Glutamatergic neuron (in vitro differentiated cells): ENCODE data around the gene PXDN. TPM values are rescaled to one million over a fixed set of nuclear protein-coding genes. Genes with fewer than 3 reads are reported as not detected.

ENCODE experiments used
- DNase-seq: peaks from one replicate; pipeline ENCODE4 v3.0.0; 2022
- H3K27ac Mint-ChIP-seq: one replicate; pipeline ENCODE4 v1.8.0; 2020; ENCODE audit warnings: mild to moderate bottlenecking, mixed read lengths, inconsistent platforms; ENCODE audit not compliant: unreplicated experiment
- H3K27me3 Mint-ChIP-seq: one replicate; pipeline ENCODE4 v1.8.0; 2020; ENCODE audit warnings: mild to moderate bottlenecking, moderate library complexity, mixed read lengths, inconsistent platforms; ENCODE audit not compliant: unreplicated experiment
- H3K36me3 Mint-ChIP-seq: one replicate; pipeline ENCODE4 v1.8.0; 2020; ENCODE audit warnings: mild to moderate bottlenecking, mixed read lengths, inconsistent platforms; ENCODE audit not compliant: unreplicated experiment
- H3K4me1 Mint-ChIP-seq: one replicate; pipeline ENCODE4 v1.8.0; 2020; ENCODE audit warnings: mild to moderate bottlenecking, low read depth, mixed read lengths, inconsistent platforms; ENCODE audit not compliant: unreplicated experiment
- H3K4me3 Mint-ChIP-seq: one replicate; pipeline ENCODE4 v1.8.0; 2020; ENCODE audit warnings: mild to moderate bottlenecking, mixed read lengths, inconsistent platforms; ENCODE audit not compliant: unreplicated experiment
- H3K9me3 Mint-ChIP-seq: one replicate; pipeline ENCODE4 v1.8.0; 2020; ENCODE audit warnings: mild to moderate bottlenecking, moderate library complexity, mixed read lengths, inconsistent platforms; ENCODE audit not compliant: unreplicated experiment
- total RNA-seq: library from RNA; stranded (reverse); fragmentation: NEBNext Ultra II Directional; extraction: Animal tissue kit (Norgen Biotek cat#: 25700); gene quantifications from one replicate; pipeline ENCODE4 v1.2.1, GENCODE V29; 2021; ENCODE audit not compliant: unreplicated experiment
- TF ChIP-seq, protein P1 (sequence below): fragments of 200-600 bp; sonication (generic); IDR thresholded peaks from one replicate; pipeline ENCODE4 v1.5.0; 2021; ENCODE audit not compliant: partially characterized antibody, unreplicated experiment

The PXDN gene
- total RNA-seq, 1 donor from 2014 or later = 226 TPM

DNA sequence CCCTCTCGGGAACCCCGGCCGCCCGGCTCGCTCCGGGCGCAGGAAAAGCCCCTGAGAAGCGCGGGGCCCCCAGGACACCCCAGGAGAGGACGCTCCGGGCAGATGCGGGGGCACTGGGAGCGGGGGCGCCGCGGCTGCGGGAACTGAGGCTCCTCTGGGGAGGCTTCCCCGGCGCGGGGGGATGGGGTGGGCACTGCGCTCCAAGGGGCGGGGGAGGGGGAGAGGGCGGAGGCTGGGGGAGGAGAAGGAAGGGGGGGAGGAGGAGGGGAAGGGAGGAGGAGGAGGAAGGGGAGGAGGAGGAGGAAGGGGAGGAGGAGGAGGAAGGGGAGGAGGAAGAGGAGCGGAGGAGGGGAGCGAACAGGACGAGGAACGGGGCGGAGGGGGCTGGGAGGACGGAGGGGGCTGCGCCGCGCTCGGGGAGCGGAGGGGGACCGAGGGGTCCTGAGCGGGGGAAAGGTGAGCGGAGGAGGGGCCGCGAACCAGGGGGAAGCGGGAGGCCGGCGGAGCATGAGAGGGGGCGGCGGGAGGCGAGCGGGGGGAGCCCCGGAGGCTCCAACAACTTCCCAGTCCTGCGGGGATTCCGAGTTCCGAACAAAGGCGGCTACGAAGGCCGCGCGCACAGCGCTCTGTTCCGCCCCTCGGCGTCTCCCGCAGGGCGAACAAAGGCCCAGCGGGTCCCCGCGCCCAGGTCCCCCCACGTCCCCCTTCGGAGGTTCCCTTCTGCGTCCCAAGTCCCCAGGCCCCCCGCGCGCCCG lies 742 bp downstream of the PXDN start:
- Mint-ChIP-seq H3K27ac (peak overlapping the region; percentile 96), H3K4me1 (peaks cover 41% of the 10 kb centered on the region), H3K27me3 (peaks cover 28% of the 10 kb centered on the region), H3K36me3 (peaks cover 6% of the 10 kb centered on the region), H3K9me3 (peaks cover 27% of the 10 kb centered on the region), H3K4me3 (peak overlapping the region; percentile 55)
- TF ChIP-seq, protein P1, sequence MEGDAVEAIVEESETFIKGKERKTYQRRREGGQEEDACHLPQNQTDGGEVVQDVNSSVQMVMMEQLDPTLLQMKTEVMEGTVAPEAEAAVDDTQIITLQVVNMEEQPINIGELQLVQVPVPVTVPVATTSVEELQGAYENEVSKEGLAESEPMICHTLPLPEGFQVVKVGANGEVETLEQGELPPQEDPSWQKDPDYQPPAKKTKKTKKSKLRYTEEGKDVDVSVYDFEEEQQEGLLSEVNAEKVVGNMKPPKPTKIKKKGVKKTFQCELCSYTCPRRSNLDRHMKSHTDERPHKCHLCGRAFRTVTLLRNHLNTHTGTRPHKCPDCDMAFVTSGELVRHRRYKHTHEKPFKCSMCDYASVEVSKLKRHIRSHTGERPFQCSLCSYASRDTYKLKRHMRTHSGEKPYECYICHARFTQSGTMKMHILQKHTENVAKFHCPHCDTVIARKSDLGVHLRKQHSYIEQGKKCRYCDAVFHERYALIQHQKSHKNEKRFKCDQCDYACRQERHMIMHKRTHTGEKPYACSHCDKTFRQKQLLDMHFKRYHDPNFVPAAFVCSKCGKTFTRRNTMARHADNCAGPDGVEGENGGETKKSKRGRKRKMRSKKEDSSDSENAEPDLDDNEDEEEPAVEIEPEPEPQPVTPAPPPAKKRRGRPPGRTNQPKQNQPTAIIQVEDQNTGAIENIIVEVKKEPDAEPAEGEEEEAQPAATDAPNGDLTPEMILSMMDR = no peak
- DNase-seq = peak; percentile 76

GRCh38 chr2:1742681-1743395 lies 1.5 kb downstream of the PXDN start:
- H3K27ac Mint-ChIP-seq = peak overlapping the region; percentile 97
- peaks cover 6% of the 10 kb centered on the region for H3K36me3 Mint-ChIP-seq
- H3K9me3 Mint-ChIP-seq = peaks cover 25% of the 10 kb centered on the region
- TF ChIP-seq, protein P1 = no peak
- DNase-seq = peak; percentile 74
- H3K27me3 Mint-ChIP-seq = peaks cover 28% of the 10 kb centered on the region
- peaks cover 41% of the 10 kb centered on the region for H3K4me1 Mint-ChIP-seq
- H3K4me3 Mint-ChIP-seq = peak overlapping the region; percentile 97

- Mint-ChIP-seq H3K36me3 (peaks cover 6% of the 10 kb centered on the region), H3K9me3 (peaks cover 25% of the 10 kb centered on the region), H3K27me3 (peaks cover 28% of the 10 kb centered on the region), H3K27ac (peak overlapping the region; percentile 97), H3K4me1 (peaks cover 41% of the 10 kb centered on the region), H3K4me3 (peak overlapping the region; percentile 97)
- no peak for DNase-seq
- TF ChIP-seq, protein P1 = no peak
Measured at GRCh38 chr2:1742301-1742680, 2.0 kb downstream of the PXDN start.

GRCh38 chr2:1741851-1742250 lies 2.5 kb downstream of the PXDN start:
- TF ChIP-seq, protein P1 = no peak
- Mint-ChIP-seq H3K4me3 (peak overlapping the region; percentile 97), H3K36me3 (peaks cover 3% of the 10 kb centered on the region), H3K27me3 (peaks cover 24% of the 10 kb centered on the region), H3K4me1 (peaks cover 38% of the 10 kb centered on the region), H3K9me3 (peaks cover 22% of the 10 kb centered on the region), H3K27ac (peak overlapping the region; percentile 97)
- DNase-seq = no peak
